GM13976 (cell line): Measurements from ENCODE around the gene IFI30.

Experiments
- DNase-seq: peaks from one replicate; pipeline ENCODE4 v3.0.0; 2012; ENCODE audit warnings: low spot score
- in situ Hi-C: fragments of 300-500 bp; cut with MboI; formaldehyde crosslinking; loops from one replicate; pipeline ENCODE4 v1.12.0; 2022; ENCODE audit warnings: low sequenced_read_pairs, mixed read lengths, inconsistent platforms; ENCODE audit not compliant: unreplicated experiment
- TF ChIP-seq, protein P1 (sequence below): IDR thresholded peaks from 2 replicates; pipeline ENCODE4 v1.5.1; 2012; ENCODE audit warnings: borderline replicate concordance, mild to moderate bottlenecking; ENCODE audit not compliant: insufficient read depth; ENCODE audit errors: extremely low read depth, missing control alignments, control extremely low read depth

IFI30 gene

DNA sequence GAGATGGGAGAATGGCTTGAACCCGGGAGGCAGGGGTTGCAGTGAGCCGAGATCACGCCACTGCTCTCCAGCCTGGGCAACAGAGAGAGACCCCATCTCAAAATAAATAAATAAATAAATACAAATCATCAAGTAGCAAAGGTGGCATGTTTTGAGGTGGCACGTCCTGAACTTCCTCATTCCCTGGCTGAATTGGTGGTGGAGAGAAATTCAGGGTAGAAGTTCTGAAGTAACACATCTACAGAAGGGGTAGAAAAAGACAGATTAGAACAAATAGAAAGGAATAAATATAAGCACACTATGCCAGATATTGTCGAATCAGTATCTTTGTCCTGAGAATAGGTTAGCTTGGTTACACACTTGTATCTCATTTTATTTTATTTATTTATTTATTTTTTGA lies 6.3 kb downstream of the IFI30 start:
- TF ChIP-seq, protein P1, sequence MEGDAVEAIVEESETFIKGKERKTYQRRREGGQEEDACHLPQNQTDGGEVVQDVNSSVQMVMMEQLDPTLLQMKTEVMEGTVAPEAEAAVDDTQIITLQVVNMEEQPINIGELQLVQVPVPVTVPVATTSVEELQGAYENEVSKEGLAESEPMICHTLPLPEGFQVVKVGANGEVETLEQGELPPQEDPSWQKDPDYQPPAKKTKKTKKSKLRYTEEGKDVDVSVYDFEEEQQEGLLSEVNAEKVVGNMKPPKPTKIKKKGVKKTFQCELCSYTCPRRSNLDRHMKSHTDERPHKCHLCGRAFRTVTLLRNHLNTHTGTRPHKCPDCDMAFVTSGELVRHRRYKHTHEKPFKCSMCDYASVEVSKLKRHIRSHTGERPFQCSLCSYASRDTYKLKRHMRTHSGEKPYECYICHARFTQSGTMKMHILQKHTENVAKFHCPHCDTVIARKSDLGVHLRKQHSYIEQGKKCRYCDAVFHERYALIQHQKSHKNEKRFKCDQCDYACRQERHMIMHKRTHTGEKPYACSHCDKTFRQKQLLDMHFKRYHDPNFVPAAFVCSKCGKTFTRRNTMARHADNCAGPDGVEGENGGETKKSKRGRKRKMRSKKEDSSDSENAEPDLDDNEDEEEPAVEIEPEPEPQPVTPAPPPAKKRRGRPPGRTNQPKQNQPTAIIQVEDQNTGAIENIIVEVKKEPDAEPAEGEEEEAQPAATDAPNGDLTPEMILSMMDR: no peak
- no peak for DNase-seq
- in situ Hi-C loops: no loop called here

DNA sequence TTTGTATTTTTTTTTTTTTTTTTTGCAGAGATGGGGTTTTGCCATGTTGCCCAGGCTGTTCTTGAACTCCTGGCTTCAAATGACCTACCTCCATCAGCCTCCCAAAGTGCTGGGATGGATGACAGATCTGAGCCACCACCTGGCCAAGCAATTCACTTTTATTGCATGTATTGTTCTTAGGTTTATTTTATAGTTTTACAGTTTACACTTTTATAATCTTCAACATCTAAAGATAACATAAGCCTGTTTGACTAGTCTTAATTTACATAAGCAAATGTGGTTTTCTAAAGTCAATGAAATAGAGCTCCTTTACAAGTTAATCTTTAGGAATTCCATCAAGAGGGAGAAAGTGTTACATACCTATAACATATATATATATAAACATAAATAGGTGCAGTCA lies 9.9 kb downstream of the IFI30 start:
- TF ChIP-seq, protein P1: no peak
- no peak for DNase-seq
- in situ Hi-C loops: no loop called here

DNA sequence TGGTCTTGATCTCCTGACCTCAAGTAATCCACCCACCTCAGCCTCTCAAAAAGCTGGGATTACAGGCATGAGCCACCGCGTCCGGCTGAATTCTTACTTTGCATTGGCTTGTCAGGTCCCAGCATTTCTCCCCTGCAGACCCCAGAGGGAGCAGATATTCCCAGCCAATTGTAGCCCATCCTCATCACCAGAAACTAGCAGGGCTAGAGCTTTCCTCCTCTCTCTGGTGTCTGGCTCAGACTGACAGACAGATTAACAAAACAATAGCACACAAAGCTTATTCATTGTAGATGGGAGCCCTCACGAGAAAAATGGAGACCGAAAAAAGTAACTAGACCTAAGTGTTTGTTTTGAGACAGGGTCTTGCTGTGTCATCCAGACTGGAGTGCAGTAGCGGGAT lies 11.9 kb downstream of the IFI30 start:
- in situ Hi-C loops: no loop called here
- TF ChIP-seq, protein P1: no peak

DNA sequence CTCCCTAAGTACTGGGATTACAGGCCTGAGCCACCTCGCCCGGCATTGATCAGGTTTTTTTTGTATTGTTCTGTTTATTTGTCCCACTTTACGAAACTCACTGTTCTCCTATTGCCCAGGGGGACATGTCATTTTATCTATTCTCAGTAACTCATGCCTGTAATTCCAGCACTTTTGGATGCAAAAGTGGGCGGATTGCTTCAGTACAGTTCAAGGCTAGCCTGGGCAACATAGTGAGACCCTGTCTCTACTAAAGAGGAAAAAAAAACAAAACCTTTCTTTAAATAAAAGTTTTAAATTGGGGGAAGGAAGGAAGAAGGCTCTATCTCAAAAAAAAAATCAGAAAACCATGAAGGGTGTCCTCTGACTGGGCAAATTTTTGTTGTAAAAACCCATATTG lies 16.7 kb downstream of the IFI30 start:
- TF ChIP-seq, protein P1: no peak
- DNase-seq: no peak
- in situ Hi-C loops: no loop called here

More for the DNA sequence above, 11.9 kb downstream of the IFI30 start:
- DNase-seq: no peak

- TF ChIP-seq, protein P1: no peak
- DNase-seq: no peak
- in situ Hi-C loops: no loop called here
Observed at GRCh38 chr19:18191640-18192062, 18.0 kb downstream of the IFI30 start.

DNA sequence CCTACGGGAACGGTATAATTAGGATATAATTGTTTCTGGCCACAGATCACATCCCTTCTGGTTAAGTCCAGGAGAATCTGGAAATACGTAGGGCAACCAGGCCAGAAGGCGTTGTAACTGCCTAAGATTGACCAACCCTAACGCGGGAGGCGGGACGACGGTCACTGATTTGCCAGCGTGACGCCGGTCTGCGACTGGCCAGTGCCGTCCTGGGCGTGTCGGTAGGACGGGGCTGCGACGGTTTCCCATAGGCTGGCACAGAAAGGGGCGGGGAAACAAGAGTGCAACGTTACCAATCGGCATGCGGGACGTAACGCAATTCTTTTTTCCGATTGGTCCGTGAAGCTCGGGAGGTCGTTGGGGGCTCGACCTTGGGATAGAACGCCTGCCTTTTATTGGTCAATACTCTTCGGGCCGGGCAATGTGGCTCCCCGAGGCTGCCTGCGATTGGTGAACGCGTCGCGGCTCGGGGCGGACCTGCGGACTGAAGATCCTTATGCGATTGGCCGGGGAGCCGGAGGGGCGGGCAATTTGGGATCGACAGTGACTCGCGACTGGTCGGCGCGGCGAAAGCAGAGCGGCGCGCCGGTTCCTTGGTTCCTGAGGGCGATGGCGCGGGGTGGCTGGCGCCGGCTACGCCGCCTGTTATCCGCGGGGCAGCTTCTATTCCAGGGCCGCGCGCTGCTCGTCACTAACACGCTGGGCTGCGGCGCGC lies 19.2 kb downstream of the IFI30 start, which contains the start of gene MPV17L2:
Gene MPV17L2, plus strand, starts transcription at position 546 of the 715 bp plus-strand sequence. Its CDS starts 64 bp downstream, at position 610.
- peak; percentile 94 for DNase-seq
- in situ Hi-C loops: no loop called here
- TF ChIP-seq, protein P1: no peak
